Endothelial cell of umbilical vein (primary cell): ENCODE data around the gene INTS7. TPM values are rescaled to one million over a fixed set of nuclear protein-coding genes. Genes with fewer than 3 reads are reported as not detected.

Experiments
- BruUV-seq: library from RNA; stranded (reverse); fragments of 400-500 nt; replicated peaks from 2 replicates; lab custom pipeline; 2021; lab: Mats Ljungman, UMichigan
- CTCF ChIA-PET: fragments of 300-600, 350-600 bp; sonication (Branson Sonifier 250); formaldehyde crosslinking; loops from one replicate; lab custom pipeline; 2021; ENCODE audit warnings: antibody characterized with exemption, inconsistent platforms; lab: Charles Lee
- POLR2A ChIA-PET: fragments of 300-600, 350-600 bp; sonication (Branson Sonifier 250); formaldehyde crosslinking; loops from one replicate; lab custom pipeline; 2021; ENCODE audit warnings: antibody characterized with exemption, inconsistent platforms; lab: Charles Lee
- DNase-seq: peaks from one replicate; pipeline ENCODE4 v3.0.0-alpha.2; 2011; ENCODE audit warnings: low read depth, low spot score
- FAIRE-seq: peaks from 2 replicates; lab custom pipeline; 2011; peaks lifted over from hg19 to GRCh38; lab: Jason Lieb, UNC
- H2AFZ ChIP-seq: 2 replicates; pipeline ENCODE4 v1.6.0; 2012; ENCODE audit warnings: low read depth, low read length, control low read depth, inconsistent platforms
- H3K27ac ChIP-seq: 2 replicates; pipeline ENCODE4 v1.5.1; 2011; ENCODE audit warnings: low read depth, mild to moderate bottlenecking, control low read depth, low read length, moderate library complexity; ENCODE audit not compliant: insufficient read depth
- H3K27me3 ChIP-seq, 2 experiments: 2 replicates each; pipeline versions ENCODE4 v1.6.0 to v1.6.1; 2011; ENCODE audit warnings: low read length in 2 of 2, mixed read lengths in 1 of 2; ENCODE audit not compliant: control insufficient read depth in 2 of 2, insufficient read depth in 2 of 2
- H3K36me3 ChIP-seq, 2 experiments: 2 replicates in 1 of 2; 3 replicates in 1 of 2; pipeline ENCODE4 v1.5.1; 2011; ENCODE audit warnings: low read length in 2 of 2, mild to moderate bottlenecking in 1 of 2, moderate library complexity in 1 of 2; ENCODE audit not compliant: control insufficient read depth in 2 of 2, insufficient read depth in 2 of 2; ENCODE audit errors: extremely low read depth in 1 of 2
- H3K4me1 ChIP-seq: 3 replicates; pipeline ENCODE4 v1.5.1; 2011; ENCODE audit warnings: mild to moderate bottlenecking, low read length; ENCODE audit not compliant: control insufficient read depth, insufficient read depth; ENCODE audit errors: extremely low read depth
- H3K4me2 ChIP-seq: 2 replicates; pipeline ENCODE4 v1.6.1; 2011; ENCODE audit warnings: low read length, control low read depth, mixed read lengths; ENCODE audit not compliant: insufficient read depth
- H3K4me3 ChIP-seq, 3 experiments: fragments of 200-600 bp in 1 of 3; sonication (generic), shearing (Covaris generic) in 1 of 3; replicated peaks in 1 of 3; 2 replicates each; pipeline ENCODE4 v1.5.1; 2011 to 2016; ENCODE audit warnings: control low read depth in 3 of 3, low read length in 3 of 3, mild to moderate bottlenecking in 2 of 3, inconsistent platforms in 1 of 3, low read depth in 1 of 3, moderate library complexity in 1 of 3; ENCODE audit not compliant: insufficient read depth in 1 of 3
- H3K79me2 ChIP-seq: 2 replicates; pipeline ENCODE4 v1.6.0; 2012; ENCODE audit warnings: low read length, inconsistent platforms; ENCODE audit not compliant: control insufficient read depth, insufficient read depth
- H3K9ac ChIP-seq: replicated peaks from 2 replicates; pipeline ENCODE3; 2011; ENCODE audit warnings: low read length, control low read depth; ENCODE audit not compliant: insufficient read depth; ENCODE audit errors: extremely low read depth
- H3K9me1 ChIP-seq: replicated peaks from 3 replicates; pipeline ENCODE4 v1.6.0; 2011; ENCODE audit warnings: mild to moderate bottlenecking, low read length; ENCODE audit not compliant: control insufficient read depth, insufficient read depth; ENCODE audit errors: extremely low read depth
- H3K9me3 ChIP-seq: replicated peaks from 2 replicates; pipeline ENCODE4 v1.5.1; 2012; ENCODE audit warnings: low read length, inconsistent platforms; ENCODE audit not compliant: control insufficient read depth, insufficient read depth
- H4K20me1 ChIP-seq: replicated peaks from 2 replicates; pipeline ENCODE3; 2011; ENCODE audit warnings: mild to moderate bottlenecking, low read length; ENCODE audit not compliant: control insufficient read depth, insufficient read depth; ENCODE audit errors: extremely low read depth
- CTCF ChIP-seq, 2 donors: IDR thresholded peaks; 1 replicate in 1 of 2; 2 replicates in 1 of 2; pipeline ENCODE4 v1.5.1; 2011; ENCODE audit warnings: low read length in 2 of 2, mild to moderate bottlenecking in 2 of 2, moderate library complexity in 2 of 2, control low read depth in 1 of 2, inconsistent platforms in 1 of 2, low read depth in 1 of 2; ENCODE audit not compliant: insufficient read depth in 1 of 2; ENCODE audit errors: extremely low read depth in 1 of 2
- FOS ChIP-seq: IDR thresholded peaks from 2 replicates; pipeline ENCODE4 v1.6.1; 2011; ENCODE audit warnings: mild to moderate bottlenecking, low read length, moderate library complexity, borderline replicate concordance; ENCODE audit not compliant: insufficient read depth
- GATA2 ChIP-seq: IDR thresholded peaks from 2 replicates; pipeline ENCODE4 v1.7.0; 2011; ENCODE audit warnings: low read depth, mild to moderate bottlenecking, moderate library complexity, mixed read lengths, low read length; ENCODE audit not compliant: insufficient read length, insufficient read depth
- JUN ChIP-seq: IDR thresholded peaks from 2 replicates; pipeline ENCODE4 v1.6.1; 2011; ENCODE audit warnings: borderline replicate concordance, low read depth; ENCODE audit not compliant: insufficient read length, insufficient read depth
- MAX ChIP-seq: IDR thresholded peaks from 2 replicates; pipeline ENCODE4 v1.6.1; 2011; ENCODE audit not compliant: insufficient read depth, insufficient read length
- MYC ChIP-seq: IDR thresholded peaks from one replicate; pipeline ENCODE4 v1.6.1; 2011; ENCODE audit warnings: mild to moderate bottlenecking, low read depth, low read length
- POLR2A ChIP-seq: IDR thresholded peaks from 2 replicates; pipeline ENCODE4 v1.6.1; 2012; ENCODE audit warnings: low read depth, mild to moderate bottlenecking, control low read depth, low read length
- POLR2AphosphoS5 ChIP-seq: IDR thresholded peaks from 2 replicates; pipeline ENCODE4 v1.6.1; 2012; ENCODE audit warnings: low read depth, mild to moderate bottlenecking, control low read depth, low read length, moderate library complexity; ENCODE audit not compliant: insufficient read depth
- dilution Hi-C: fragments of 300-500 bp; cut with MboI; formaldehyde crosslinking; loops from one replicate; pipeline ENCODE4 v1.15.0; 2019; ENCODE audit warnings: low sequenced_read_pairs; ENCODE audit not compliant: extremely low pct_ligation_motif_present
- intact Hi-C: fragments of 100-400 bp; cut with micrococcal nuclease; formaldehyde crosslinking; loops from one replicate; pipeline ENCODE4 v1.10.0; 2022
- polyA plus RNA-seq, 4 experiments: library from polyadenylated mRNA; depleted of rRNA in 3 of 4; stranded (reverse) in 3 of 4; unstranded in 1 of 4; fragments of >200 nt; gene quantifications; 2 replicates each; pipeline versions ENCODE4 v1.2.1 to v1.2.3, GENCODE V29; 2011 to 2012; ENCODE audit warnings: missing spikeins in 1 of 4
- total RNA-seq: library from RNA; stranded (reverse); gene quantifications from 2 replicates; pipeline ENCODE4 v1.2.3, GENCODE V29; 2021

INTS7 gene
- total and polyA plus RNA-seq, 2 donors (not counting 3 experiments of a cell fraction or from before 2014, with no cell fraction given) = 9.1 to 18.1 TPM

GRCh38 chr1:211986628-211987254, 48.6 kb downstream of the INTS7 start:
- Histone ChIP-seq H3K4me2 (no peak overlapping the region), H3K4me3 (no peak overlapping the region), H3K9me1 (no peaks in the 10 kb centered on the region), H4K20me1 (no peaks in the 10 kb centered on the region), H3K27ac (no peak overlapping the region), H3K36me3 (peaks cover 0 to 2% of the 10 kb centered on the region in 2 experiments), H3K79me2 (no peaks in the 10 kb centered on the region), H3K4me1 (no peaks in the 10 kb centered on the region), H3K9me3 (no peaks in the 10 kb centered on the region), H3K27me3 (no peaks in the 10 kb centered on the region), H2AFZ (no peak overlapping the region), H3K9ac (no peak overlapping the region)
- dilution Hi-C loops (no loop called here), intact Hi-C loops (no loop called here)
- ChIA-PET CTCF (no interaction called here), POLR2A (no interaction called here)
- no peak for DNase-seq
- no TSS peak for BruUV-seq
- no peak for FAIRE-seq
- no peak for TF ChIP-seq FOS
- TF ChIP-seq POLR2A = no peak
- no peak for TF ChIP-seq CTCF (IDR thresholded peaks at IDR 0.05; ENCODE audit: extremely low read depth in 1 of 2, insufficient read depth in 1 of 2, low read depth in 1 of 2, low read length in 2 of 2)
- no peak for TF ChIP-seq MYC
- TF ChIP-seq JUN = no peak
- TF ChIP-seq POLR2AphosphoS5 = no peak
- TF ChIP-seq GATA2 = no peak
- TF ChIP-seq MAX = no peak
